ENCODE results near the gene PLA1A. TPM values are rescaled to one million over a fixed set of nuclear protein-coding genes. Genes with fewer than 3 reads are reported as not detected.

Gene PLA1A
- total RNA-seq, 1 experiment from 2014 or later, result 0.75 TPM

- Mint-ChIP-seq H3K27me3 (ENCODE audit: insufficient read depth, unreplicated experiment) (no peaks in the 10 kb centered on the region), H3K36me3 (ENCODE audit: insufficient read depth, unreplicated experiment) (no peaks in the 10 kb centered on the region), H3K9me3 (ENCODE audit: unreplicated experiment) (no peaks in the 10 kb centered on the region), H3K4me1 (ENCODE audit: low read depth, unreplicated experiment) (no peaks in the 10 kb centered on the region), H3K4me3 (ENCODE audit: unreplicated experiment) (no peak overlapping the region), H3K27ac (ENCODE audit: unreplicated experiment) (no peak overlapping the region)
- Histone ChIP-seq H3K4me1 (no peaks in the 10 kb centered on the region), H3K36me3 (ENCODE audit: control insufficient read depth, insufficient read depth, low read length) (no peaks in the 10 kb centered on the region), H3K9me3 (no peaks in the 10 kb centered on the region), H3K4me3 (ENCODE audit: low read depth, low read length) (no peak overlapping the region), H3K27me3 (replicated peaks; ENCODE audit: control insufficient read depth, insufficient read depth, low read length) (no peaks in the 10 kb centered on the region; the same call in 1 of the 2 replicates)
- intact Hi-C loops (cut with micrococcal nuclease; ENCODE audit: unreplicated experiment), result no loop called here
- ChIA-PET CTCF (no interaction called here), POLR2A (no interaction called here)
- TF ChIP-seq CTCF (IDR thresholded peaks at IDR 0.05; ENCODE audit: insufficient read depth in 1 of 2, low read depth in 1 of 2, low read length in 1 of 2, severe bottlenecking in 1 of 2, unreplicated experiment in 1 of 2), result no peak
- no peak for DNase-seq
- BruUV-seq (replicated peaks), result no TSS peak
Measured at GRCh38 chr3:119657887-119658702, 60.4 kb downstream of the PLA1A start.

- Mint-ChIP-seq H3K36me3 (ENCODE audit: insufficient read depth, unreplicated experiment) (no peaks in the 10 kb centered on the region), H3K27ac (ENCODE audit: unreplicated experiment) (no peak overlapping the region), H3K4me1 (ENCODE audit: low read depth, unreplicated experiment) (no peaks in the 10 kb centered on the region), H3K9me3 (ENCODE audit: unreplicated experiment) (no peaks in the 10 kb centered on the region), H3K4me3 (ENCODE audit: unreplicated experiment) (no peak overlapping the region), H3K27me3 (ENCODE audit: insufficient read depth, unreplicated experiment) (no peaks in the 10 kb centered on the region)
- Histone ChIP-seq H3K36me3 (ENCODE audit: control insufficient read depth, insufficient read depth, low read length) (no peaks in the 10 kb centered on the region), H3K9me3 (no peaks in the 10 kb centered on the region), H3K4me1 (no peaks in the 10 kb centered on the region), H3K4me3 (ENCODE audit: low read depth, low read length) (no peak overlapping the region), H3K27me3 (replicated peaks; ENCODE audit: control insufficient read depth, insufficient read depth, low read length) (no peaks in the 10 kb centered on the region; the same call in 1 of the 2 replicates)
- intact Hi-C loops (cut with micrococcal nuclease; ENCODE audit: unreplicated experiment), result no loop called here
- ChIA-PET POLR2A (no interaction called here), CTCF (no interaction called here)
- BruUV-seq (replicated peaks), result no TSS peak
- DNase-seq, result no peak
- no peak for TF ChIP-seq CTCF (IDR thresholded peaks at IDR 0.05; ENCODE audit: insufficient read depth in 1 of 2, low read depth in 1 of 2, low read length in 1 of 2, severe bottlenecking in 1 of 2, unreplicated experiment in 1 of 2)
Measured at GRCh38 chr3:119658994-119659393, 61.3 kb downstream of the PLA1A start.

- H3K4me3 Mint-ChIP-seq (ENCODE audit: unreplicated experiment), result no peak overlapping the region
- Histone ChIP-seq H3K36me3 (ENCODE audit: control insufficient read depth, insufficient read depth, low read length) (no peaks in the 10 kb centered on the region), H3K4me1 (peaks cover 1% of the 10 kb centered on the region), H3K4me3 (ENCODE audit: low read depth, low read length) (no peak overlapping the region), H3K27me3 (replicated peaks; ENCODE audit: control insufficient read depth, insufficient read depth, low read length) (no peaks in the 10 kb centered on the region; the same call in 1 of the 2 replicates), H3K9me3 (no peaks in the 10 kb centered on the region)
- no peaks in the 10 kb centered on the region for H3K27me3 Mint-ChIP-seq (ENCODE audit: insufficient read depth, unreplicated experiment)
- no peaks in the 10 kb centered on the region for H3K9me3 Mint-ChIP-seq (ENCODE audit: unreplicated experiment)
- TF ChIP-seq CTCF (IDR thresholded peaks at IDR 0.05; ENCODE audit: insufficient read depth in 1 of 2, low read depth in 1 of 2, low read length in 1 of 2, severe bottlenecking in 1 of 2, unreplicated experiment in 1 of 2), result no peak
- POLR2A ChIA-PET, result no interaction called here
- intact Hi-C loops (cut with micrococcal nuclease; ENCODE audit: unreplicated experiment), result no loop called here
- no peak overlapping the region for H3K27ac Mint-ChIP-seq (ENCODE audit: unreplicated experiment)
- CTCF ChIA-PET, result no interaction called here
- BruUV-seq (replicated peaks), result no TSS peak
- DNase-seq, result no peak
- no peaks in the 10 kb centered on the region for H3K36me3 Mint-ChIP-seq (ENCODE audit: insufficient read depth, unreplicated experiment)
- H3K4me1 Mint-ChIP-seq (ENCODE audit: low read depth, unreplicated experiment), result no peaks in the 10 kb centered on the region
Measured at GRCh38 chr3:119659606-119660291, 62.1 kb downstream of the PLA1A start.

All from Caco-2 (cell line).